Stomach smooth muscle (tissue), 2 donors: ENCODE data around the gene NHLRC3.

Source experiments
- H3K27ac ChIP-seq: one replicate; pipeline ENCODE4 v1.7.0; 2013; ENCODE audit warnings: mild to moderate bottlenecking, low read length, inconsistent platforms
- H3K27me3 ChIP-seq, 2 donors: one replicate each; pipeline ENCODE4 v1.7.0; 2013; ENCODE audit warnings: low read length in 2 of 2; ENCODE audit not compliant: insufficient read depth in 2 of 2, control insufficient read depth in 1 of 2
- H3K36me3 ChIP-seq, 2 donors: one replicate each; pipeline ENCODE4 v1.7.0; 2013; ENCODE audit warnings: low read length in 2 of 2; ENCODE audit not compliant: control insufficient read depth in 2 of 2, insufficient read depth in 2 of 2
- H3K4me1 ChIP-seq: one replicate; pipeline ENCODE4 v1.7.0; 2013; ENCODE audit warnings: low read length; ENCODE audit not compliant: control insufficient read depth, insufficient read depth
- H3K4me3 ChIP-seq, 2 donors: one replicate each; pipeline ENCODE4 v1.7.0; 2013; ENCODE audit warnings: low read length in 2 of 2
- H3K9ac ChIP-seq, 2 donors: one replicate each; pipeline ENCODE4 v1.7.0; 2013; ENCODE audit warnings: low read length in 2 of 2, mild to moderate bottlenecking in 1 of 2
- H3K9me3 ChIP-seq, 2 donors: one replicate each; pipeline ENCODE4 v1.7.0; 2013; ENCODE audit warnings: low read length in 2 of 2; ENCODE audit not compliant: control insufficient read depth in 2 of 2
- donor health status: healthy.
- donor health status: Pancreatic carcinoma.

Gene NHLRC3

GRCh38 chr13:39040206-39040605 lies 1.9 kb downstream of the NHLRC3 start:
- Histone ChIP-seq H3K27ac (no peak overlapping the region), H3K9ac (no peak overlapping the region), H3K9me3 (no peaks in the 10 kb centered on the region), H3K4me1 (peaks cover 3% of the 10 kb centered on the region), H3K27me3 (no peaks in the 10 kb centered on the region), H3K36me3 (peaks cover 3 to 4% of the 10 kb centered on the region in 2 donors), H3K4me3 (no peak overlapping the region)

- peaks cover 5 to 7% of the 10 kb centered on the region in 2 donors for H3K36me3 ChIP-seq
- no peak overlapping the region for H3K9ac ChIP-seq
- H3K27ac ChIP-seq, result no peak overlapping the region
- H3K9me3 ChIP-seq, result no peaks in the 10 kb centered on the region
- H3K27me3 ChIP-seq, result no peaks in the 10 kb centered on the region
- H3K4me1 ChIP-seq, result no peaks in the 10 kb centered on the region
- H3K4me3 ChIP-seq, result no peak overlapping the region
Measured at GRCh38 chr13:39044536-39044935, 6.3 kb downstream of the NHLRC3 start.

- Histone ChIP-seq H3K4me3 (no peak overlapping the region), H3K4me1 (no peaks in the 10 kb centered on the region), H3K9me3 (no peaks in the 10 kb centered on the region), H3K27me3 (no peaks in the 10 kb centered on the region), H3K36me3 (peaks cover 2 to 7% of the 10 kb centered on the region in 2 donors), H3K9ac (no peak overlapping the region), H3K27ac (no peak overlapping the region)
Measured at GRCh38 chr13:39047560-39047959, 9.3 kb downstream of the NHLRC3 start.

GRCh38 chr13:39048806-39049205 lies 10.6 kb downstream of the NHLRC3 start:
- H3K9me3 ChIP-seq, result no peaks in the 10 kb centered on the region
- no peaks in the 10 kb centered on the region for H3K27me3 ChIP-seq
- H3K36me3 ChIP-seq, result peaks cover 5 to 7% of the 10 kb centered on the region in 2 donors
- H3K27ac ChIP-seq, result no peak overlapping the region
- no peak overlapping the region for H3K4me3 ChIP-seq
- no peak overlapping the region for H3K9ac ChIP-seq
- no peaks in the 10 kb centered on the region for H3K4me1 ChIP-seq

DNA sequence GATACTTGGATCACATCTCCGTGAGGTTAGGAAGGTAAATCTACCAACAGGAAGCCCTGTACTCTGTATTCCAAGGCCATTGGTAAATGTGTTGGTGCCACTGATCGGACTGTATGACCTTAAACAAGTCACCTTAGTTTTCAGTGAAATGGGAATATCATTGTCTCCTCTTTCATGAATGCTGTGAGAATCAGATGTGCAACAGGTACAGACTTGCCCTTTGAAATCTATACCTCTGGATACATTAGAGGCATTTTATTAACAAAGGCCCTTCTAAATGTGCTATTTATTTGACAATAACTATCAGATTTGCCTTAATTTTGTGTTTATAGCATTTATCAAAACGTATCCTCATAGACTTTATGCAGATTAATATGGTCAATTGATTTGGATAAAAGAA lies 11.0 kb downstream of the NHLRC3 start:
- Histone ChIP-seq H3K9me3 (no peaks in the 10 kb centered on the region), H3K27me3 (no peaks in the 10 kb centered on the region), H3K9ac (no peak overlapping the region), H3K27ac (no peak overlapping the region), H3K36me3 (peaks cover 3 to 5% of the 10 kb centered on the region in 2 donors), H3K4me1 (no peaks in the 10 kb centered on the region), H3K4me3 (no peak overlapping the region)

DNA sequence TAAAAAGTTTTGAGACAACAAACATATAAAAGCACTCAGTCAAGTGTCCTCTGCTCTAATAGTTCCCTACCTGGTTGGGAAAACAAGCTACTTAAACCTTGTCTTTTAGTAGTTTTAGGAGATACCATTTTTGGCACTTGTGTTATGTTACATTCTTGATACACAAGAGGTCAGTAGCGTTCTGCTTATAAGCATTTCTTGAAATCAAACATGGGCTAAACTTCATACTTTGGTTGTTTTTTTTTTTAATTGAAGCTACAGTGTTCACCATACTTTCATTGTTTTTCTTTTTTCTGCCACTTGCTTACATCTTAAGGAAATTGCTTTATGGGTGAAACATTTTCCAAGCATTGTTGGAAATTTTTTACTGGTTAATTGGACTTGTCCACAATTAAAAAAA lies 12.9 kb downstream of the NHLRC3 start:
- Histone ChIP-seq H3K4me3 (no peak overlapping the region), H3K4me1 (no peaks in the 10 kb centered on the region), H3K27ac (no peak overlapping the region), H3K36me3 (peaks cover 3 to 5% of the 10 kb centered on the region in 2 donors), H3K27me3 (no peaks in the 10 kb centered on the region), H3K9ac (no peak overlapping the region), H3K9me3 (no peaks in the 10 kb centered on the region)

DNA sequence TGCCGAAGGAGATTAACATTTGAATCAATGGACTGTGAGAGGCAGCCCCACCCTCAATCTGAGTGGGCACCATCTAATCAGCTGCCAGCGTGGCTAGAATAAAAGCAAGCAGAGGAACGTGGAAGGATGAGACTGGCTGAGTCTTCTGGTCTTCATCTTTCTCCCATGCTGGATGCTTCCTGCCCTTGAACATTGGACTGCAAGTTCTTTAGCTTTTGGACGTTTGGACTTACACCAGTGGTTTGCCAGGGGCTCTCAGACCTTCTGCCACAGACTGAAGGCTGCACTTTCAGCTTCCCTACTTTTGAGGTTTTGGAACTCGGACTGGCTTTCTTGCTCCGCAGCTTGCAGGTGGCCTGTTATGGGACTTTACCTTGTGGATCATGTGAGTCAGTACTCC lies 14.7 kb downstream of the NHLRC3 start:
- Histone ChIP-seq H3K4me1 (no peaks in the 10 kb centered on the region), H3K4me3 (no peak overlapping the region), H3K9me3 (no peaks in the 10 kb centered on the region), H3K27me3 (no peaks in the 10 kb centered on the region), H3K27ac (no peak overlapping the region), H3K9ac (no peak overlapping the region), H3K36me3 (peaks cover 0 to 5% of the 10 kb centered on the region in 2 donors)

DNA sequence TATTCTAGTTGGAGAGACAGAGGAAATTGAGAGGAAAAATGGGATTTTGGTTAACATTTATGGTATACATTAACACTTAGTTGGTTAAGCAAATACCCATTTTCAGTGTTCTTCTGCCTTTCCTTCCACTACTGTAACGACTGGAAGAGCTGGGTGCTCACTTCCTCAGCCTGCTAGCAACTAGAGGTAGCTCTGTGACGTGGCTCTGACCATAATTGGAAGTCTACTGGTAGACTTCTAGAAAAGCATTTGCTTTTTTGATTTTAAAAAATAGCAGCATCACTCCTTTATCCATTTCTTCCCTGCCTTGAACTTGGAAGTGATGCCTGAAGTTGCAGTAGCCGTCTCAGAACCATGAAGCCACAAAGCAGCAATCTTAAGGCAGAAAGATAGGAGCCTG lies 15.9 kb downstream of the NHLRC3 start:
- H3K27ac ChIP-seq, result no peak overlapping the region
- no peak overlapping the region for H3K9ac ChIP-seq

DNA sequence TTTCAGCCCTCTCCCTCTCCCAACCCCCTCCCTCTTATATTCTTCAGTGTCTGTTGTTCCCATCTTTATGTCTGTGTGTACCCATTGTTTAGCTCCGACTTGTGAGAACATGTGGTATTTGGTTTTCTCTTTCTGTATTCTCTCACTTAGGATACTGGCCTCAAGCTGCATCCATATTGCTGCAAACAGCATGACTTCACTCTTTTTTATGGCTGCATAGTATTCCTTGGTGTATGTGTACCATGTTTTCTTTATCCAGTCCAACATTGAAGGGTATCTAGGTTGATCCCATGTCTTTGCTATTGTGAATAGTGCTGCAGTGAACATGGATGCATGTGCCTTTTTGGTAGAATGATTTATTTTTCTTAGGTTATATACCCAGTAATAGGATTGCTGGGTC lies 17.8 kb downstream of the NHLRC3 start:
- no peaks in the 10 kb centered on the region for H3K27me3 ChIP-seq
- peaks cover 0 to 3% of the 10 kb centered on the region in 2 donors for H3K36me3 ChIP-seq
- H3K9me3 ChIP-seq, result no peaks in the 10 kb centered on the region
- no peak overlapping the region for H3K9ac ChIP-seq
- no peak overlapping the region for H3K27ac ChIP-seq
- no peaks in the 10 kb centered on the region for H3K4me1 ChIP-seq
- H3K4me3 ChIP-seq, result no peak overlapping the region

More for the DNA sequence above, 15.9 kb downstream of the NHLRC3 start:
- Histone ChIP-seq H3K36me3 (peaks cover 0 to 5% of the 10 kb centered on the region in 2 donors), H3K27me3 (no peaks in the 10 kb centered on the region), H3K4me1 (no peaks in the 10 kb centered on the region), H3K9me3 (no peaks in the 10 kb centered on the region), H3K4me3 (no peak overlapping the region)

- Histone ChIP-seq H3K9ac (no peak overlapping the region), H3K4me3 (no peak overlapping the region), H3K9me3 (no peaks in the 10 kb centered on the region), H3K27ac (no peak overlapping the region), H3K4me1 (no peaks in the 10 kb centered on the region), H3K36me3 (peaks cover 0 to 2% of the 10 kb centered on the region in 2 donors), H3K27me3 (no peaks in the 10 kb centered on the region)
Measured at GRCh38 chr13:39058040-39058439, 19.8 kb downstream of the NHLRC3 start.

DNA sequence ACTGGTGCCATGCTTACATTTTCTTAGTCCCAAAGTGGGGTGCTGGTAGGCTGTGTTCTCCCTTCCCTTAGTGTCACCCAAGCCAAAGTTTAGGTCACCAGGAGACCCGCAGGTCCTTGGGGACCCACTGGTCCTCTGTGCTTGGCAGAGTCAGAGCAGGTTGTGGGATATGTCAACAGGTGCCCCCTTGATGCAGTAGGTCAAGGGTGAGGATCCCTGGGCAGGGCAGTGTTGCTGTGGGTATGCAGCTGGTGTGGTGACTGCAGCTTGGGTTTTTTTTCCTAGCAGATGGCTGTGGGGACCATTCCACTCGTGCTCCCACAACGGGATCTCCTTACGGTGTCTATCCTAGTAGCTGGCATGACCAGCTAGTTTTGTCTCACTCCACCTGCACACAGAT lies 23.7 kb downstream of the NHLRC3 start:
- Histone ChIP-seq H3K27me3 (no peaks in the 10 kb centered on the region), H3K27ac (no peak overlapping the region), H3K9me3 (no peaks in the 10 kb centered on the region), H3K36me3 (no peaks in the 10 kb centered on the region), H3K4me1 (no peaks in the 10 kb centered on the region), H3K9ac (no peak overlapping the region), H3K4me3 (no peak overlapping the region)
